ENCODE measurements around the gene WASL.

DNA sequence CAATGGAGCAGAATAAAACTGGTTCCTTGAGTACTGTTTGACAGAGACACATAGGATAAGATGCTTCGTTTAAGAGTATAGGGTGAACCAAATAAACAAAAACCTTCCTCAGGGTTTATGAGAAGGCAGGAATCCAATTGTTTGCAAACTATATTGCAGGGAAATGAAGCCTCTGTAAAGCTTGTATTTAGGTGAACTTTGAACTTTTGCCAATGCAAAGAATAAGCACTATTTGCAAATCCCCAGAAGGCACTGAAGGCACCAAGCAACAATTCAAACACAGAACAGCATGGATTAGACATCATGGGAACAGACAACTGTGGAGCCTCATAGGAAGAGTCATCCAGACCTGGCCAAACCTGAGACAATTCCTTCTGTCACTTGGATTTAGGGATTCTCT is 47.1 kb upstream of the WASL start:
- TF ChIP-seq, protein P1, sequence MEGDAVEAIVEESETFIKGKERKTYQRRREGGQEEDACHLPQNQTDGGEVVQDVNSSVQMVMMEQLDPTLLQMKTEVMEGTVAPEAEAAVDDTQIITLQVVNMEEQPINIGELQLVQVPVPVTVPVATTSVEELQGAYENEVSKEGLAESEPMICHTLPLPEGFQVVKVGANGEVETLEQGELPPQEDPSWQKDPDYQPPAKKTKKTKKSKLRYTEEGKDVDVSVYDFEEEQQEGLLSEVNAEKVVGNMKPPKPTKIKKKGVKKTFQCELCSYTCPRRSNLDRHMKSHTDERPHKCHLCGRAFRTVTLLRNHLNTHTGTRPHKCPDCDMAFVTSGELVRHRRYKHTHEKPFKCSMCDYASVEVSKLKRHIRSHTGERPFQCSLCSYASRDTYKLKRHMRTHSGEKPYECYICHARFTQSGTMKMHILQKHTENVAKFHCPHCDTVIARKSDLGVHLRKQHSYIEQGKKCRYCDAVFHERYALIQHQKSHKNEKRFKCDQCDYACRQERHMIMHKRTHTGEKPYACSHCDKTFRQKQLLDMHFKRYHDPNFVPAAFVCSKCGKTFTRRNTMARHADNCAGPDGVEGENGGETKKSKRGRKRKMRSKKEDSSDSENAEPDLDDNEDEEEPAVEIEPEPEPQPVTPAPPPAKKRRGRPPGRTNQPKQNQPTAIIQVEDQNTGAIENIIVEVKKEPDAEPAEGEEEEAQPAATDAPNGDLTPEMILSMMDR (IDR thresholded peaks at IDR 0.05; ENCODE audit: low read depth, low read length), result no peak
- TF ChIP-seq EZH2phosphoT487 (IDR thresholded peaks at IDR 0.05; ENCODE audit: low read depth), result no peak
